ENCODE measurements around the gene SURF6. TPM values are rescaled to one million over a fixed set of nuclear protein-coding genes. Genes with fewer than 3 reads are reported as not detected.

Gene SURF6
- total and polyA plus RNA-seq, 10 donors, result 13.2 to 28.6 (median 17.2) TPM

DNA sequence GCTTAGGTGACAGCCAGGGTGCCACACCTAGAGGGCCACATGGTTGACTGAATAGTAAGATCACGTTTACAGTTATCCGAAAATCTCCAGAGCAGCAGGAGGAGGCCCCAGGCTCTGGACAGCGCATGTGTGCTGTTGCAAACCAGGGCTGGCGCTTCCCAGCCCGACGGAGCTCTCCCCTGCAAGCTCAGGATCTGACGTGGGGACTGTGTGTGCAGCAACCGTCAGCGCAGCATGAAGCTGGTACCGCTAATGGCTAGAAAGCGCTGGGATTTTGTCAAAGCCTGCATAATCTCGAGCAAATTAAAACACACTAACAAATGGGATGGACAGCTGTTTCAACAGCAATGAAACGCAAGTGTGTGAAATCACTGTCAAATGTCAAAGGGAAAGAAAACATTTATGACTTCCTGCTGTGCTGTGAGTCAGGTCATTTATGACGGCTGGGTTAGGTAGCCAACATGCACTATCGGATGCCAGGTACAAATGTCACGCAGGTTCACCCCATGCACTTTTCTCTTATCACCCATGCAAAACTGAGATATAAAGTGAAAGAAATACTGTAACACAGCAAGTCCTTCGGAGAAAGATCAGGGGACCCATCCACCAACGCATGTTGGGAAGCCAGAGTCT lies 32.4 kb upstream of the SURF6 start:
- no peak for DNase-seq
- Histone ChIP-seq H3K4me1 (peaks cover 46 to 81% (median 64%) of the 10 kb centered on the region in 6 donors), H3K9me3 (no peaks in the 10 kb centered on the region), H3K36me3 (peaks cover 0 to 99% (median 47%) of the 10 kb centered on the region in 6 donors), H3K27me3 (replicated peaks in 1 of 7) (no peaks in the 10 kb centered on the region), H3K4me3 (no peak overlapping the region), H3K27ac (peak overlapping the region in 4 of 8 donors; percentile 41 to 85 (median 83))
- TF ChIP-seq POLR2AphosphoS5 (IDR thresholded peaks at IDR 0.05) (no peak), CTCF (IDR thresholded peaks at IDR 0.05 in 8 of 11, conservative IDR thresholded peaks at IDR 0.05 in 3 of 11) (no peak), POLR2A (IDR thresholded peaks at IDR 0.05) (no peak)
- intact Hi-C loops (cut with DNase I; ENCODE audit: low total_unique reads), result no loop called here
- 76 to 81% (median 78%) methylated on average over 18 of the region's 18 CpGs for WGBS, 5 donors

DNA sequence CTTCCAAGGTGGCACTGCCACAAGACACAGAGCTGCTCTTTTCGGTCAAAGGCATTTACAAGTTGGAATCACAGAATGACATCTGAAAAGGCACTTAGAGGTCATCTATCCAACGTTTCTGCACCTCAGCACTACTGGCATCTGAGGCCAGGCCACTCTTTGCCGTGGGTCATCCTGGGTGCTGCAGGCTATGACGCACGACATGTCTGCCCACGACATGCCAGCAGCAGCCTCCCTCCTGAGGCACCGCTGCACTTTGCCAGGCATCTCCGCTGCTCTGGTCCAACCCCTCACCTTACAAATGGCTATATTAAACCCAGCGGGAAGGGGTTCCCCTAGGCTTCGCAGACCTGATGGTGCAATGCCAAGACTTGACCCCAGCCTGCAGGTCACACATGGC lies 31.8 kb upstream of the SURF6 start:
- intact Hi-C loops (cut with DNase I; ENCODE audit: low total_unique reads), result no loop called here
- Histone ChIP-seq H3K36me3 (peaks cover 0 to 99% (median 50%) of the 10 kb centered on the region in 6 donors), H3K4me1 (peaks cover 42 to 75% (median 58%) of the 10 kb centered on the region in 6 donors), H3K4me3 (no peak overlapping the region), H3K27ac (peak overlapping the region in 1 of 8 donors; percentile 16), H3K27me3 (replicated peaks in 1 of 7) (no peaks in the 10 kb centered on the region), H3K9me3 (no peaks in the 10 kb centered on the region)
- WGBS, 5 donors, result 87 to 94% (median 89%) methylated on average over 10 of the region's 10 CpGs
- TF ChIP-seq POLR2AphosphoS5 (IDR thresholded peaks at IDR 0.05), result peak in 1 of 3 donors; percentile 7
- TF ChIP-seq POLR2A (IDR thresholded peaks at IDR 0.05), result no peak
- DNase-seq, result no peak

GRCh38 chr9:133367221-133367620 lies 31.2 kb upstream of the SURF6 start:
- Histone ChIP-seq H3K27ac (no peak overlapping the region), H3K4me1 (peaks cover 37 to 69% (median 54%) of the 10 kb centered on the region in 6 donors), H3K27me3 (replicated peaks in 1 of 7) (no peaks in the 10 kb centered on the region), H3K9me3 (no peaks in the 10 kb centered on the region), H3K4me3 (no peak overlapping the region), H3K36me3 (peaks cover 0 to 99% (median 54%) of the 10 kb centered on the region in 6 donors)
- TF ChIP-seq POLR2AphosphoS5 (IDR thresholded peaks at IDR 0.05) (no peak), POLR2A (IDR thresholded peaks at IDR 0.05) (no peak), CTCF (IDR thresholded peaks at IDR 0.05 in 8 of 11, conservative IDR thresholded peaks at IDR 0.05 in 3 of 11) (no peak)
- 89 to 95% (median 93%) methylated on average over 22 of the region's 22 CpGs for WGBS, 5 donors
- intact Hi-C loops (cut with DNase I; ENCODE audit: low total_unique reads), result no loop called here
- no peak for DNase-seq

GRCh38 chr9:133366435-133366834 lies 30.4 kb upstream of the SURF6 start:
- intact Hi-C loops (cut with DNase I; ENCODE audit: low total_unique reads), result no loop called here
- DNase-seq, result no peak
- Histone ChIP-seq H3K4me3 (no peak overlapping the region), H3K27ac (no peak overlapping the region), H3K36me3 (peaks cover 0 to 99% (median 61%) of the 10 kb centered on the region in 6 donors), H3K27me3 (replicated peaks in 1 of 7) (no peaks in the 10 kb centered on the region), H3K4me1 (peaks cover 29 to 62% (median 48%) of the 10 kb centered on the region in 6 donors), H3K9me3 (no peaks in the 10 kb centered on the region)
- TF ChIP-seq POLR2AphosphoS5 (IDR thresholded peaks at IDR 0.05), result no peak
- no peak for TF ChIP-seq POLR2A (IDR thresholded peaks at IDR 0.05)
- no peak for TF ChIP-seq CTCF (IDR thresholded peaks at IDR 0.05 in 8 of 11, conservative IDR thresholded peaks at IDR 0.05 in 3 of 11)
- WGBS, 5 donors, result 94 to 98% (median 97%) methylated on average over 11 of the region's 11 CpGs
